Measurements from ENCODE around the gene PABPN1L.

The PABPN1L gene

GRCh38 chr16:88839026-88839529, 27.4 kb downstream of the PABPN1L start:
- TF ChIP-seq ZNF274 (IDR thresholded peaks at IDR 0.05; ENCODE audit: low read depth, low read length) (no peak), YY1 (IDR thresholded peaks at IDR 0.05; ENCODE audit: insufficient read depth, insufficient read length) (no peak), SUZ12 (IDR thresholded peaks at IDR 0.05; ENCODE audit: extremely low read depth, insufficient read depth, insufficient read length) (no peak)
- Histone ChIP-seq H3K9ac (ENCODE audit: insufficient read length, low read depth) (no peak overlapping the region), H3K4me3 (ENCODE audit: insufficient read length, low read depth) (no peak overlapping the region), H3K9me3 (ENCODE audit: insufficient read depth, low read length) (peaks cover 18% of the 10 kb centered on the region; the same call in 1 of the 2 replicates), H3K4me1 (ENCODE audit: insufficient read depth, insufficient read length) (peaks cover 2% of the 10 kb centered on the region), H3K27me3 (ENCODE audit: insufficient read depth, insufficient read length) (no peaks in the 10 kb centered on the region), H3K36me3 (ENCODE audit: insufficient read depth, insufficient read length, low read length) (peaks cover 66% of the 10 kb centered on the region)
- DNase-seq (ENCODE audit: low read depth, low spot score): no peak

- no peaks in the 10 kb centered on the region for H3K4me1 ChIP-seq (ENCODE audit: insufficient read depth, insufficient read length)
- H3K27me3 ChIP-seq (ENCODE audit: insufficient read depth, insufficient read length): no peaks in the 10 kb centered on the region
- H3K4me3 ChIP-seq (ENCODE audit: insufficient read length, low read depth): no peak overlapping the region
- DNase-seq (ENCODE audit: low read depth, low spot score): no peak
- peaks cover 18% of the 10 kb centered on the region; the same call in 1 of the 2 replicates for H3K9me3 ChIP-seq (ENCODE audit: insufficient read depth, low read length)
- TF ChIP-seq SUZ12 (IDR thresholded peaks at IDR 0.05; ENCODE audit: extremely low read depth, insufficient read depth, insufficient read length) (no peak), ZNF274 (IDR thresholded peaks at IDR 0.05; ENCODE audit: low read depth, low read length) (no peak), YY1 (IDR thresholded peaks at IDR 0.05; ENCODE audit: insufficient read depth, insufficient read length) (no peak)
- H3K9ac ChIP-seq (ENCODE audit: insufficient read length, low read depth): no peak overlapping the region
- H3K36me3 ChIP-seq (ENCODE audit: insufficient read depth, insufficient read length, low read length): peaks cover 70% of the 10 kb centered on the region
Observed at GRCh38 chr16:88838566-88838965, 27.9 kb downstream of the PABPN1L start.

- H3K36me3 ChIP-seq (ENCODE audit: insufficient read depth, insufficient read length, low read length): peaks cover 65% of the 10 kb centered on the region
- no peaks in the 10 kb centered on the region for H3K27me3 ChIP-seq (ENCODE audit: insufficient read depth, insufficient read length)
- H3K9ac ChIP-seq (ENCODE audit: insufficient read length, low read depth): no peak overlapping the region
- no peak for DNase-seq (ENCODE audit: low read depth, low spot score)
- TF ChIP-seq ZNF274 (IDR thresholded peaks at IDR 0.05; ENCODE audit: low read depth, low read length): no peak
- TF ChIP-seq YY1 (IDR thresholded peaks at IDR 0.05; ENCODE audit: insufficient read depth, insufficient read length): no peak
- no peak for TF ChIP-seq SUZ12 (IDR thresholded peaks at IDR 0.05; ENCODE audit: extremely low read depth, insufficient read depth, insufficient read length)
- H3K4me3 ChIP-seq (ENCODE audit: insufficient read length, low read depth): no peak overlapping the region
- H3K4me1 ChIP-seq (ENCODE audit: insufficient read depth, insufficient read length): no peaks in the 10 kb centered on the region
- H3K9me3 ChIP-seq (ENCODE audit: insufficient read depth, low read length): peaks cover 18% of the 10 kb centered on the region; the same call in 1 of the 2 replicates
Observed at GRCh38 chr16:88837806-88838205, 28.7 kb downstream of the PABPN1L start.

GRCh38 chr16:88836791-88837190, 29.7 kb downstream of the PABPN1L start:
- TF ChIP-seq ZNF274 (IDR thresholded peaks at IDR 0.05; ENCODE audit: low read depth, low read length) (no peak), SUZ12 (IDR thresholded peaks at IDR 0.05; ENCODE audit: extremely low read depth, insufficient read depth, insufficient read length) (no peak), YY1 (IDR thresholded peaks at IDR 0.05; ENCODE audit: insufficient read depth, insufficient read length) (no peak)
- no peak for DNase-seq (ENCODE audit: low read depth, low spot score)
- no peaks in the 10 kb centered on the region for H3K27me3 ChIP-seq (ENCODE audit: insufficient read depth, insufficient read length)
- no peak overlapping the region for H3K4me3 ChIP-seq (ENCODE audit: insufficient read length, low read depth)
- H3K9ac ChIP-seq (ENCODE audit: insufficient read length, low read depth): no peak overlapping the region
- H3K36me3 ChIP-seq (ENCODE audit: insufficient read depth, insufficient read length, low read length): peaks cover 68% of the 10 kb centered on the region
- H3K9me3 ChIP-seq (ENCODE audit: insufficient read depth, low read length): peaks cover 18% of the 10 kb centered on the region; the same call in 1 of the 2 replicates
- peaks cover 4% of the 10 kb centered on the region for H3K4me1 ChIP-seq (ENCODE audit: insufficient read depth, insufficient read length)

- H3K4me1 ChIP-seq (ENCODE audit: insufficient read depth, insufficient read length): peaks cover 6% of the 10 kb centered on the region
- no peak overlapping the region for H3K9ac ChIP-seq (ENCODE audit: insufficient read length, low read depth)
- no peak overlapping the region for H3K4me3 ChIP-seq (ENCODE audit: insufficient read length, low read depth)
- no peak for TF ChIP-seq SUZ12 (IDR thresholded peaks at IDR 0.05; ENCODE audit: extremely low read depth, insufficient read depth, insufficient read length)
- TF ChIP-seq ZNF274 (IDR thresholded peaks at IDR 0.05; ENCODE audit: low read depth, low read length): no peak
- no peak for TF ChIP-seq YY1 (IDR thresholded peaks at IDR 0.05; ENCODE audit: insufficient read depth, insufficient read length)
- H3K9me3 ChIP-seq (ENCODE audit: insufficient read depth, low read length): peaks cover 18% of the 10 kb centered on the region; the same call in 1 of the 2 replicates
- DNase-seq (ENCODE audit: low read depth, low spot score): no peak
- H3K27me3 ChIP-seq (ENCODE audit: insufficient read depth, insufficient read length): no peaks in the 10 kb centered on the region
- peaks cover 68% of the 10 kb centered on the region for H3K36me3 ChIP-seq (ENCODE audit: insufficient read depth, insufficient read length, low read length)
Observed at GRCh38 chr16:88835818-88836217, 30.6 kb downstream of the PABPN1L start.

- no peak overlapping the region for H3K9ac ChIP-seq (ENCODE audit: insufficient read length, low read depth)
- H3K27me3 ChIP-seq (ENCODE audit: insufficient read depth, insufficient read length): no peaks in the 10 kb centered on the region
- no peak for TF ChIP-seq ZNF274 (IDR thresholded peaks at IDR 0.05; ENCODE audit: low read depth, low read length)
- peaks cover 18% of the 10 kb centered on the region; the same call in 1 of the 2 replicates for H3K9me3 ChIP-seq (ENCODE audit: insufficient read depth, low read length)
- H3K4me1 ChIP-seq (ENCODE audit: insufficient read depth, insufficient read length): peaks cover 6% of the 10 kb centered on the region
- H3K4me3 ChIP-seq (ENCODE audit: insufficient read length, low read depth): no peak overlapping the region
- H3K36me3 ChIP-seq (ENCODE audit: insufficient read depth, insufficient read length, low read length): peaks cover 67% of the 10 kb centered on the region
- DNase-seq (ENCODE audit: low read depth, low spot score): no peak
Observed at GRCh38 chr16:88835383-88835782, 31.1 kb downstream of the PABPN1L start.

GRCh38 chr16:88834670-88835069, 31.8 kb downstream of the PABPN1L start:
- DNase-seq (ENCODE audit: low read depth, low spot score): no peak
- H3K9me3 ChIP-seq (ENCODE audit: insufficient read depth, low read length): peaks cover 14% of the 10 kb centered on the region; the same call in 1 of the 2 replicates
- H3K4me1 ChIP-seq (ENCODE audit: insufficient read depth, insufficient read length): peaks cover 6% of the 10 kb centered on the region
- peaks cover 60% of the 10 kb centered on the region for H3K36me3 ChIP-seq (ENCODE audit: insufficient read depth, insufficient read length, low read length)
- H3K9ac ChIP-seq (ENCODE audit: insufficient read length, low read depth): no peak overlapping the region
- TF ChIP-seq SUZ12 (IDR thresholded peaks at IDR 0.05; ENCODE audit: extremely low read depth, insufficient read depth, insufficient read length) (no peak), YY1 (IDR thresholded peaks at IDR 0.05; ENCODE audit: insufficient read depth, insufficient read length) (no peak), ZNF274 (IDR thresholded peaks at IDR 0.05; ENCODE audit: low read depth, low read length) (no peak)
- H3K4me3 ChIP-seq (ENCODE audit: insufficient read length, low read depth): no peak overlapping the region
- no peaks in the 10 kb centered on the region for H3K27me3 ChIP-seq (ENCODE audit: insufficient read depth, insufficient read length)
